GM19043 (cell line): Measurements from ENCODE around the gene HOTAIR.

ENCODE experiments used
- ATAC-seq: cut with Tn5 transposase; IDR thresholded peaks from one replicate; pipeline ENCODE4 v1.9.1; 2021; ENCODE audit warnings: low read depth; ENCODE audit not compliant: unreplicated experiment

Gene HOTAIR

GRCh38 chr12:53976823-53977595, 2.3 kb upstream of the HOTAIR start:
- ATAC-seq, result no peak

DNA sequence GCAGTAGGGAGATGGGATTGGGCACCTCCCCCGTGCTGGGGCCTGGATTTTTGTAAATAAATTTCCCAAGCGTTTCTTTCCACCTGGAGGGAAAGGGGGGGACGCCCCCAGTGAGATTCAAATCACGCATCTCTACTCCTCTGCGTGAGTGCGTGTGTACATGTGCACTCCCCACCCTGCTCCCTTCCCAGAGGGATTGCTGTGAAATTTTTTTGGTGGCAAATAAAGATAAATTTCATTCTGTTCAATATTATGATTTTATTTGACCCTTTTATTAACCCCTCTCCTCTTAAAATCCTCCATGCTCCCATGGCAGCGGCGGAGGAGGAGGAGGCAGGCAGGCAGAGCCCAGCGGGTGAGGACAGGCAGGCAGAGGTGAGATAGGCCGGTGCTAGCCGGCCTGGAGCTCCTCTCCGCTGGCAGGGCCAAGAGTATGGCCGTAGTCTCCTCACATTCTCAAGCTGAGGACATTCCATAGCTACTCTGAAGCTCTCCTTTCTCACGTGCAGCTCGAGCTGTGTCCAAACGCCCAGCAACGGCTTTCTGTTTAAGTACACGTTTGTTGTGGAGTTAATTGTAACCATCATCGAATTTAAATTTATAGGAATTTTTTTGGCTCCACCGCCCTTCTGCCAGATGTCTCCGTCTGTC, 1.5 kb upstream of the HOTAIR start:
- no peak for ATAC-seq

- ATAC-seq, result no peak
Observed at GRCh38 chr12:53975479-53976152, 862 bp upstream of the HOTAIR start.

GRCh38 chr12:53975064-53975471, 314 bp upstream of the HOTAIR start:
- no peak for ATAC-seq

GRCh38 chr12:53973236-53974042, 1.3 kb downstream of the HOTAIR start:
- ATAC-seq, result no peak

DNA sequence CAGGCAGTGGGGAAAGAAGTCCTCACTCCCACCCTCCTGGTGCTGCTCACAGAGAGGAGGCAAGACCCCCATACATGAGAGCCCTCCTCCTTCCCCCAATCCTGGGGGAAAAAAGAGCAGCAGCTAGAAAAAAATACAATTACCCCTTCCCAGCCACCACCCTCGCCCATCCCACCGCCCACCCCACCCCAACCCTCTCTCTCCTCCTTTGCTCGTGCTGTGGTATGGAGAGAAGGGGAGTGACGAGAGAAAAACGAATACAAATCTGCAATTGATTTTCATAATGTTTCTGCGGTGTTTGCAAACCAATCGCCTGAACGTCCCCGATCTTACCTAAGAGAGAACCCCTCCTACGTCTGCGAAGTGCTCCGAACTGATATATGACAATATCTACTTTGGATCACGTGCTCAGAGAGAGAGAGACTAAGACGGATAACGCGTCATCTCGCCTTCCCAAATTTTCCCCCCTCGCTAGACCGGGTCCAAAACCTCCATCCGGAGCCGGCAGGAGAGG, 2.0 kb downstream of the HOTAIR start, which contains the start of gene HOXC11:
Gene HOXC11, plus strand, starts transcription at position 405 of the 514 bp plus-strand sequence. CDS start 116 bp downstream, outside the sequence.
- no peak for ATAC-seq

GRCh38 chr12:53972152-53972702, 2.5 kb downstream of the HOTAIR start:
- ATAC-seq, result no peak

DNA sequence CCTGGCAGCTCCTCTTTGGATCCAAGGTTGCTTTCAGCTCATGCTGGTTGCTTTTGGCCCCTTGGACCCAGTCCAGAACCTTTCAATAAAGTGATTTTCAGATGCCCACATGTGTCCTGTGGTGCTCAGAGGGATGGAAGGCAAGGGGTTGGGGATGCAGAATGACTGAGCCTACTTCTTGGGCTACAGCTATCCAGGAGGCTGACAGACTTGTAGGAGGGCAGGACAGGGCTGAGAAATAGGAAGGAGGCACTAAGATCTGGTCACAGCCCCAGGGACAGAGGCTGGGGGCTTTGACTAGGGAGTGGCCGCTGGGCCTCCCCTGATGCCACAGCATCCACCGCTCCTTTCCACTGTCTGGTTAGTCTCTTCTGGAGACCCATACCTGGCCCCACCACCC, 3.1 kb downstream of the HOTAIR start:
- no peak for ATAC-seq

GRCh38 chr12:53971129-53971528, 3.6 kb downstream of the HOTAIR start:
- ATAC-seq, result no peak

- no peak for ATAC-seq
Observed at GRCh38 chr12:53970451-53970850, 4.3 kb downstream of the HOTAIR start.

DNA sequence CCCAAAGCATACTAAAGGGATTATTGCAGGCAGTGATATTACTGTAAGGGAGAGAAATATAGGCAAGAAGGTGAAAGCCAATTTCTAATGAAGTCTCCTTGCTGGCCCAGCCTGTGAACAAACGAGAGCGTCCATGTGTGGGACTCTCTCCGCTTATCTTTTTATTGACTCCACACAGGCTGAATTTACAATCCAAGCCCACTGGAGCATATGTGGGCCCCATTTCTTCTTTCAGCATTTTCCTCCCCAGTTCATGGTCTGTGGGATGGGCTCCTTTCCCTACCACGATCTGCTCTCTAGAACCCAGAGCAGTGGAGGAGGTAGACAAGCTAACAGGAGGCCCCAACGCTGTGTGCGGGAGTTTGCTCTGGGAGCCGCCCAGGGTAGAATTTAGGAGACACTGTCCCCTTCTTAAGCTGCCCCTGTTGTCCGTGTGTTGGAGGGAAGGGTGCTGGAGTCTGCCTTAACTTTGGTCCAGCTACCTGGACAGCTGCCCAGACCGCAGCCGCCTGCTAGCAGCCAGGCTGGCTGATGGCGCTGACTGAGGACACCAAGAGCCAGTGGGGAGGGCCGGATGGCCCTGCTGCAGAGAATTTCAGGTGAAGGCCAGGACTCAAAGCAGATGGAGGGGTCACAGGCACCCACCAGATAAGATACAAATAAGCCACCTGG, 5.0 kb downstream of the HOTAIR start:
- ATAC-seq, result no peak

GRCh38 chr12:53968214-53969127, 6.3 kb downstream of the HOTAIR start:
- ATAC-seq, result no peak

DNA sequence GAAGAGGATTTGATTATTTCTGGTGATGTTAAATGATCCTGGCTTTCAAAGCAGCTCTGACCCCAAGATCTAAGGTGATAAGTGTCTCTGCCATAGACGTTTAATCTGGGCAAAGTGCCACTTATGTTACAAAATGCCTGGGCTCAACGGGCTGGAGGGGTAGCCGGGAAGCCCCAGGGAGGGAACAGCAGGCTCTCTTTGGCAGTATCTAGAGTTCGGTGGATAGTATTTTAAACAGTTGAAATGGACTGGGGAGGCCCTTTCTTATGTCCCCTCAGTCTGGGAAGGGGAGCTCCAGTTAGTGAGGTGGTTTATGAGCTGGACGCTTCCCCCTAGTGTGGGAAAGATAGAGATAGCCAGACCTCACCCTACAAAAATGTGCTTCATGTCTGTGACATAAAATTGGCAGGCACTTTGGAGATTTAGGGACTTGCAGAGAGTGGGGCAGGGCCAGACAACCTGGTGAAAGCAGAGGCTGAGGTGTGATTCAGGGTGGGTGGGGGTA, 7.3 kb downstream of the HOTAIR start:
- no peak for ATAC-seq

- ATAC-seq, result no peak
Observed at GRCh38 chr12:53966385-53967133, 8.2 kb downstream of the HOTAIR start.

- no peak for ATAC-seq
Observed at GRCh38 chr12:53966085-53966384, 8.7 kb downstream of the HOTAIR start.

- no peak for ATAC-seq
Observed at GRCh38 chr12:53965281-53966084, 9.3 kb downstream of the HOTAIR start.

- ATAC-seq, result no peak
Observed at GRCh38 chr12:53964315-53964713, 10.4 kb downstream of the HOTAIR start.
